Neural cell (in vitro differentiated cells): Measurements from ENCODE around the gene ACTR3C. TPM values are rescaled to one million over a fixed set of nuclear protein-coding genes. Genes with fewer than 3 reads are reported as not detected.
"Not testable (repeated sequence)": the region's sequence is repeated elsewhere in the genome, so short reads cannot be mapped to it uniquely, and the experiment has no call there.

ENCODE experiments used
- H2AFZ ChIP-seq: fragments of 200-600, 300-800 bp; sonication (generic), shearing (Covaris generic); 2 replicates; pipeline ENCODE4 v1.6.0; 2014; ENCODE audit warnings: low read depth, mild to moderate bottlenecking, antibody characterized with exemption, low read length, moderate library complexity
- H3F3A ChIP-seq: fragments of 200-600 bp; shearing (Covaris generic); 2 replicates; pipeline ENCODE4 v1.6.1; 2016; ENCODE audit warnings: mild to moderate bottlenecking, moderate library complexity, mixed read lengths, antibody characterized with exemption, low read length; ENCODE audit not compliant: insufficient read depth, poor library complexity, severe bottlenecking
- H3K27ac ChIP-seq: fragments of 200-600, 300-800 bp; sonication (generic), shearing (Covaris generic); 2 replicates; pipeline ENCODE4 v1.5.1; 2014; ENCODE audit warnings: mild to moderate bottlenecking, low read length, moderate library complexity
- H3K27me3 ChIP-seq: fragments of 300-800, 200-600 bp; sonication (generic), shearing (Covaris generic); 2 replicates; pipeline ENCODE4 v1.6.0; 2014; ENCODE audit warnings: mild to moderate bottlenecking, low read depth, low read length, moderate library complexity; ENCODE audit not compliant: insufficient read depth
- H3K36me3 ChIP-seq: fragments of 300-800, 200-600 bp; sonication (generic), shearing (Covaris generic); 2 replicates; pipeline ENCODE4 v1.5.1; 2014; ENCODE audit warnings: mild to moderate bottlenecking, antibody characterized with exemption, low read length, moderate library complexity; ENCODE audit not compliant: insufficient read depth
- H3K4me2 ChIP-seq: fragments of 300-800, 200-600 bp; sonication (generic), shearing (Covaris generic); 2 replicates; pipeline ENCODE4 v1.6.0; 2014; ENCODE audit warnings: mild to moderate bottlenecking, low read length
- H3K4me3 ChIP-seq: fragments of 300-800, 200-600 bp; sonication (generic), shearing (Covaris generic); 2 replicates; pipeline ENCODE4 v1.5.1; 2014; ENCODE audit warnings: mild to moderate bottlenecking, low read length, moderate library complexity
- H3K79me2 ChIP-seq: fragments of 200-600 bp; shearing (Covaris generic); replicated peaks from 2 replicates; pipeline ENCODE4 v1.6.0; 2014; ENCODE audit warnings: mild to moderate bottlenecking, low read length, moderate library complexity; ENCODE audit not compliant: insufficient read depth
- H3K9ac ChIP-seq: fragments of 300-800, 200-600 bp; sonication (generic), shearing (Covaris generic); 2 replicates; pipeline ENCODE4 v1.6.1; 2016; ENCODE audit warnings: mild to moderate bottlenecking, low read length, mixed read lengths
- H3K9me2 ChIP-seq: fragments of 200-600 bp; shearing (Covaris generic); 2 replicates; pipeline ENCODE4 v1.6.1; 2016; ENCODE audit warnings: mild to moderate bottlenecking, low read length, mixed read lengths; ENCODE audit not compliant: insufficient read depth
- H3K9me3 ChIP-seq: fragments of 200-600, 300-800 bp; sonication (generic), shearing (Covaris generic); 2 replicates; pipeline ENCODE4 v1.6.1; 2016; ENCODE audit warnings: mild to moderate bottlenecking, mixed run types, low read length, moderate library complexity, mixed read lengths
- H4K20me1 ChIP-seq: fragments of 200-600 bp; shearing (Covaris generic); 2 replicates; pipeline ENCODE4 v1.6.1; 2016; ENCODE audit warnings: mild to moderate bottlenecking, mixed run types; ENCODE audit not compliant: insufficient read depth
- RAD21 ChIP-seq: fragments of 450-650 bp; conservative IDR thresholded peaks from 2 replicates; pipeline ENCODE4 v1.6.1; 2014; ENCODE audit warnings: antibody characterized with exemption, mild to moderate bottlenecking, moderate library complexity
- SMC3 ChIP-seq: fragments of 450-650 bp; conservative IDR thresholded peaks from 2 replicates; pipeline ENCODE4 v1.6.1; 2014; ENCODE audit warnings: antibody characterized with exemption, mild to moderate bottlenecking, moderate library complexity; ENCODE audit not compliant: poor library complexity
- polyA plus RNA-seq: library from polyadenylated mRNA; depleted of rRNA; stranded (reverse); fragments of >200 nt; gene quantifications from 2 replicates; pipeline ENCODE4 v1.2.3, GENCODE V29; 2014
- TF ChIP-seq, protein P1 (sequence below): fragments of 450-650 bp; IDR thresholded peaks from 2 replicates; pipeline ENCODE4 v1.5.1; 2014; ENCODE audit warnings: antibody characterized with exemption, mild to moderate bottlenecking, moderate library complexity; ENCODE audit not compliant: poor library complexity, severe bottlenecking

Gene ACTR3C
- polyA plus RNA-seq, 1 donor from 2014 or later, result not detected

- H3K27me3 ChIP-seq, H3K79me2 ChIP-seq, H3K9me2 ChIP-seq, H3K4me2 ChIP-seq, H3K27ac ChIP-seq, H3K36me3 ChIP-seq, H4K20me1 ChIP-seq, H3K9me3 ChIP-seq, H3F3A ChIP-seq, H2AFZ ChIP-seq, H3K4me3 ChIP-seq, H3K9ac ChIP-seq: not testable (repeated sequence)
These were observed 34.5 kb downstream of the ACTR3C start for GRCh38 chr7:150288816-150289215.

DNA sequence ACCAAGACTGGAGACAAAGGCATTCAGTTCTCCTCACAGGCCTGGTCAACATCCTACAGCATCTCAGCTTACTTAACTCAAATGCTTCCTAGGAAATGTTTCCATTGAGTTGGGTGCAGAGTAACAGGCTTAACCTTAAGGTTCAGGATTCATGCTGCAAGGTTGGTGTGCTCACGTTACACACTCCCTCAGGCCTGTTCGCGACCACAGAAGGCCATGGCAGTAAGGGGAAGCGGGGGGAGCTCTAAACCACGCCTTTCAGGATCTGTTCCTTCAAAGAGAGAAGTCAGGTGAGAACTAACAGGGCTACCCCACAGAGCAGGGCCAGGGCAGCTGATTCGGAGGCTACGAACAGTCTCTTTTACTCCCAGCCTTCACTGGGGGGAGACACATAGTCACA lies 35.5 kb downstream of the ACTR3C start:
- H3K27me3 ChIP-seq, H3K9ac ChIP-seq, H3K36me3 ChIP-seq, H3K9me2 ChIP-seq, H3K9me3 ChIP-seq, H3K4me2 ChIP-seq, H3F3A ChIP-seq, H3K79me2 ChIP-seq, H4K20me1 ChIP-seq, H3K27ac ChIP-seq, H2AFZ ChIP-seq, H3K4me3 ChIP-seq: not testable (repeated sequence)

GRCh38 chr7:150285849-150286754 lies 37.2 kb downstream of the ACTR3C start:
- TF ChIP-seq, protein P1, sequence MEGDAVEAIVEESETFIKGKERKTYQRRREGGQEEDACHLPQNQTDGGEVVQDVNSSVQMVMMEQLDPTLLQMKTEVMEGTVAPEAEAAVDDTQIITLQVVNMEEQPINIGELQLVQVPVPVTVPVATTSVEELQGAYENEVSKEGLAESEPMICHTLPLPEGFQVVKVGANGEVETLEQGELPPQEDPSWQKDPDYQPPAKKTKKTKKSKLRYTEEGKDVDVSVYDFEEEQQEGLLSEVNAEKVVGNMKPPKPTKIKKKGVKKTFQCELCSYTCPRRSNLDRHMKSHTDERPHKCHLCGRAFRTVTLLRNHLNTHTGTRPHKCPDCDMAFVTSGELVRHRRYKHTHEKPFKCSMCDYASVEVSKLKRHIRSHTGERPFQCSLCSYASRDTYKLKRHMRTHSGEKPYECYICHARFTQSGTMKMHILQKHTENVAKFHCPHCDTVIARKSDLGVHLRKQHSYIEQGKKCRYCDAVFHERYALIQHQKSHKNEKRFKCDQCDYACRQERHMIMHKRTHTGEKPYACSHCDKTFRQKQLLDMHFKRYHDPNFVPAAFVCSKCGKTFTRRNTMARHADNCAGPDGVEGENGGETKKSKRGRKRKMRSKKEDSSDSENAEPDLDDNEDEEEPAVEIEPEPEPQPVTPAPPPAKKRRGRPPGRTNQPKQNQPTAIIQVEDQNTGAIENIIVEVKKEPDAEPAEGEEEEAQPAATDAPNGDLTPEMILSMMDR, result peak; percentile 90
- peak; percentile 87 for TF ChIP-seq RAD21
- peak; percentile 88 for TF ChIP-seq SMC3
- not testable (repeated sequence) for H3K9me2 ChIP-seq, H3K4me3 ChIP-seq, H3K36me3 ChIP-seq, H3K4me2 ChIP-seq, H3K27me3 ChIP-seq, H3K79me2 ChIP-seq, H4K20me1 ChIP-seq, H3K9me3 ChIP-seq, H3K27ac ChIP-seq, H3K9ac ChIP-seq, H2AFZ ChIP-seq, H3F3A ChIP-seq

- H3K4me3 ChIP-seq, H2AFZ ChIP-seq, H3K79me2 ChIP-seq, H3K9me3 ChIP-seq, H3K27me3 ChIP-seq, H3F3A ChIP-seq, H3K9me2 ChIP-seq, H3K36me3 ChIP-seq, H3K4me2 ChIP-seq, H4K20me1 ChIP-seq, H3K27ac ChIP-seq, H3K9ac ChIP-seq: not testable (repeated sequence)
These were observed 39.7 kb downstream of the ACTR3C start for GRCh38 chr7:150283608-150284007.

- not testable (repeated sequence) for H3K9me2 ChIP-seq, H3K27me3 ChIP-seq, H3K9me3 ChIP-seq, H2AFZ ChIP-seq, H3K4me2 ChIP-seq, H3K27ac ChIP-seq, H4K20me1 ChIP-seq, H3F3A ChIP-seq, H3K79me2 ChIP-seq, H3K4me3 ChIP-seq, H3K36me3 ChIP-seq, H3K9ac ChIP-seq
These were observed 40.2 kb downstream of the ACTR3C start for GRCh38 chr7:150283111-150283510.

GRCh38 chr7:150281681-150282403 lies 41.5 kb downstream of the ACTR3C start:
- not testable (repeated sequence) for H3K27ac ChIP-seq, H3F3A ChIP-seq, H3K79me2 ChIP-seq, H3K9me2 ChIP-seq, H3K4me2 ChIP-seq, H3K9ac ChIP-seq, H3K36me3 ChIP-seq, H2AFZ ChIP-seq, H3K9me3 ChIP-seq, H4K20me1 ChIP-seq, H3K27me3 ChIP-seq, H3K4me3 ChIP-seq

GRCh38 chr7:150278383-150278782 lies 45.0 kb downstream of the ACTR3C start:
- H3F3A ChIP-seq, H3K9me2 ChIP-seq, H2AFZ ChIP-seq, H3K9me3 ChIP-seq, H4K20me1 ChIP-seq, H3K79me2 ChIP-seq, H3K9ac ChIP-seq, H3K27ac ChIP-seq, H3K27me3 ChIP-seq, H3K36me3 ChIP-seq, H3K4me3 ChIP-seq, H3K4me2 ChIP-seq: not testable (repeated sequence)
